HTERT RPE-1 (cell line): Measurements from ENCODE around the gene DCAF4L1.

ENCODE experiments used
- in situ Hi-C: fragments of 300-500 bp; cut with MboI; formaldehyde crosslinking; loops from 4 replicates; pipeline ENCODE4 v1.14.3; 2020; ENCODE audit warnings: low sequenced_read_pairs

The DCAF4L1 gene

GRCh38 chr4:41981456-41981855 is at the start of gene DCAF4L1:
TSS of gene DCAF4L1 (plus strand) at chr4:41981756. CDS start at chr4:41981793, 37 bp downstream.
- in situ Hi-C loops: no loop called here

- in situ Hi-C loops: no loop called here
Measured at GRCh38 chr4:41932988-41933387, 48.6 kb upstream of the DCAF4L1 start.

- in situ Hi-C loops: no loop called here
Measured at GRCh38 chr4:41933997-41934503, 47.5 kb upstream of the DCAF4L1 start.

GRCh38 chr4:41934514-41934900 is 47.0 kb upstream of the DCAF4L1 start:
- in situ Hi-C loops: no loop called here

GRCh38 chr4:41934901-41935651 is 46.5 kb upstream of the DCAF4L1 start, which contains the start of gene TMEM33:
TSS of gene TMEM33 (plus strand) at chr4:41935429. CDS start at chr4:41935485, 56 bp downstream.
- in situ Hi-C loops: no loop called here

- in situ Hi-C loops: no loop called here
Measured at GRCh38 chr4:41935652-41936021, 45.9 kb upstream of the DCAF4L1 start.

- in situ Hi-C loops: no loop called here
Measured at GRCh38 chr4:41939016-41939626, 42.4 kb upstream of the DCAF4L1 start.

GRCh38 chr4:41940834-41941233 is 40.7 kb upstream of the DCAF4L1 start:
- in situ Hi-C loops: no loop called here

GRCh38 chr4:41943506-41943905 is 38.0 kb upstream of the DCAF4L1 start:
- in situ Hi-C loops: no loop called here

GRCh38 chr4:41944089-41944488 is 37.5 kb upstream of the DCAF4L1 start:
- in situ Hi-C loops: no loop called here

GRCh38 chr4:41949531-41949930 is 32.0 kb upstream of the DCAF4L1 start:
- in situ Hi-C loops: no loop called here

GRCh38 chr4:41957634-41958033 is 23.9 kb upstream of the DCAF4L1 start:
- in situ Hi-C loops: no loop called here

GRCh38 chr4:41963105-41963504 is 18.5 kb upstream of the DCAF4L1 start:
- in situ Hi-C loops: no loop called here

GRCh38 chr4:41964401-41964800 is 17.2 kb upstream of the DCAF4L1 start:
- in situ Hi-C loops: no loop called here

GRCh38 chr4:41967392-41967791 is 14.2 kb upstream of the DCAF4L1 start:
- in situ Hi-C loops: no loop called here

GRCh38 chr4:41969671-41970070 is 11.9 kb upstream of the DCAF4L1 start:
- in situ Hi-C loops: no loop called here

GRCh38 chr4:41975341-41975740 is 6.2 kb upstream of the DCAF4L1 start:
- in situ Hi-C loops: no loop called here

- in situ Hi-C loops: no loop called here
Measured at GRCh38 chr4:41976775-41977516, 4.6 kb upstream of the DCAF4L1 start.

GRCh38 chr4:41977709-41978108 is 3.8 kb upstream of the DCAF4L1 start:
- in situ Hi-C loops: no loop called here

GRCh38 chr4:41982716-41983115 is 1.2 kb downstream of the DCAF4L1 start:
- in situ Hi-C loops: no loop called here

- in situ Hi-C loops: no loop called here
Measured at GRCh38 chr4:41985151-41985550, 3.6 kb downstream of the DCAF4L1 start.

- in situ Hi-C loops: no loop called here
Measured at GRCh38 chr4:41989994-41990364, 8.4 kb downstream of the DCAF4L1 start.
